ENCODE results near the gene FLAD1.

Gene FLAD1

GRCh38 chr1:155017041-155017945 is 34.1 kb downstream of the FLAD1 start (continued):
- TF ChIP-seq ZBTB1 (tag by site-specific recombination; IDR thresholded peaks at IDR 0.05) (no peak), ZNF302 (tag by site-specific recombination; IDR thresholded peaks at IDR 0.05; ENCODE audit: low read depth) (0 out of 2 replicates have a peak, but pooled peaks have one; percentile 23), ZNF138 (tag by site-specific recombination; IDR thresholded peaks at IDR 0.05; ENCODE audit: borderline replicate concordance) (no peak), ZNF19 (tag by site-specific recombination; IDR thresholded peaks at IDR 0.05; ENCODE audit: low read depth) (no peak), ZBTB17 (tag by site-specific recombination; IDR thresholded peaks at IDR 0.05) (peak; percentile 95), ZNF398 (tag by site-specific recombination; IDR thresholded peaks at IDR 0.05) (peak; percentile 100), YY2 (tag by site-specific recombination; IDR thresholded peaks at IDR 0.05) (peak; percentile 82), ZNF146 (tag by site-specific recombination; IDR thresholded peaks at IDR 0.05) (peak; percentile 13; the same call in 1 of the 2 replicates), TRIM28 (IDR thresholded peaks at IDR 0.05; ENCODE audit: borderline replicate concordance, low read length) (peak; percentile 80; the same call in 1 of the 2 replicates), ZSCAN30 (tag by site-specific recombination; IDR thresholded peaks at IDR 0.05) (peak; percentile 85), ZBTB49 (tag by site-specific recombination; IDR thresholded peaks at IDR 0.05; ENCODE audit: low read depth) (no peak), ZNF140 (tag by site-specific recombination; IDR thresholded peaks at IDR 0.05) (no peak), ZNF121 (tag by site-specific recombination; IDR thresholded peaks at IDR 0.05) (peak; percentile 52; the same call in 1 of the 2 replicates), KLF9 (tag by site-specific recombination; IDR thresholded peaks at IDR 0.05; ENCODE audit: low read depth) (peak; percentile 97), PRDM4 (tag by site-specific recombination; IDR thresholded peaks at IDR 0.05) (no peak), MZF1 (tag by site-specific recombination; IDR thresholded peaks at IDR 0.05; ENCODE audit: borderline replicate concordance) (peak; percentile 75), ZNF157 (tag by site-specific recombination; IDR thresholded peaks at IDR 0.05) (no peak), ZNF664 (tag by site-specific recombination; IDR thresholded peaks at IDR 0.05) (no peak), ZBTB44 (tag by site-specific recombination; IDR thresholded peaks at IDR 0.05) (no peak), ZNF658 (tag by site-specific recombination; IDR thresholded peaks at IDR 0.05) (no peak), BCL11A (tag by site-specific recombination; IDR thresholded peaks at IDR 0.05; ENCODE audit: low read depth) (peak; percentile 95), SP3 (tag by site-specific recombination; IDR thresholded peaks at IDR 0.05) (peak; percentile 97), ZBTB8A (tag by site-specific recombination; IDR thresholded peaks at IDR 0.05) (peak; percentile 96), ZSCAN5A (tag by site-specific recombination; IDR thresholded peaks at IDR 0.05) (peak; percentile 75; the same call in 1 of the 2 replicates), ZNF211 (tag by site-specific recombination; IDR thresholded peaks at IDR 0.05; ENCODE audit: low read depth) (no peak), ZNF394 (tag by site-specific recombination; IDR thresholded peaks at IDR 0.05; ENCODE audit: borderline replicate concordance) (peak; percentile 82), SP2 (tag by site-specific recombination; IDR thresholded peaks at IDR 0.05) (peak; percentile 96), YY1 (tag by site-specific recombination; IDR thresholded peaks at IDR 0.05) (peak; percentile 93), ELK4 (IDR thresholded peaks at IDR 0.05; ENCODE audit: borderline replicate concordance, low read depth, low read length) (no peak)

All from HEK293 (cell line).